ENCODE data around the gene SMPD3.
A peak's percentile ranks its signal among the peaks of the same experiment; 100 is the strongest.

Gene SMPD3

GRCh38 chr16:68432701-68433100 lies 15.6 kb downstream of the SMPD3 start:
- no peak for DNase-seq

- no peak for DNase-seq
These were observed 19.0 kb downstream of the SMPD3 start for GRCh38 chr16:68429076-68429854.

GRCh38 chr16:68427649-68428303 lies 20.5 kb downstream of the SMPD3 start:
- DNase-seq, result no peak

DNA sequence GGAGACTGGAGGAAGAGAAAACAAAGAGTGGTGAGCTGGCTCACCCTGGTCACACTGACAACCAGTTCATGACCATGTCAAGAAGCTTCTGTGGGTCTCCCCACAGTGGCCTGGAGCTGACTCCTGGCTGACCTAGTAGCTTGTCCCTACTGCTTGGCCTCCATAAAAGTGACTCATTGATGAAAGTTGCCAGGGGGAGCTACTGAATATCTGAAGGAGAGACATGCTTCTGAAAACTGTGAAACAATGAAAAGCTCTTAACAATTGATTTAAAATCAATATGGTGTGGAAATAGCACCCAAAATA lies 22.0 kb downstream of the SMPD3 start:
- no peak for DNase-seq

DNA sequence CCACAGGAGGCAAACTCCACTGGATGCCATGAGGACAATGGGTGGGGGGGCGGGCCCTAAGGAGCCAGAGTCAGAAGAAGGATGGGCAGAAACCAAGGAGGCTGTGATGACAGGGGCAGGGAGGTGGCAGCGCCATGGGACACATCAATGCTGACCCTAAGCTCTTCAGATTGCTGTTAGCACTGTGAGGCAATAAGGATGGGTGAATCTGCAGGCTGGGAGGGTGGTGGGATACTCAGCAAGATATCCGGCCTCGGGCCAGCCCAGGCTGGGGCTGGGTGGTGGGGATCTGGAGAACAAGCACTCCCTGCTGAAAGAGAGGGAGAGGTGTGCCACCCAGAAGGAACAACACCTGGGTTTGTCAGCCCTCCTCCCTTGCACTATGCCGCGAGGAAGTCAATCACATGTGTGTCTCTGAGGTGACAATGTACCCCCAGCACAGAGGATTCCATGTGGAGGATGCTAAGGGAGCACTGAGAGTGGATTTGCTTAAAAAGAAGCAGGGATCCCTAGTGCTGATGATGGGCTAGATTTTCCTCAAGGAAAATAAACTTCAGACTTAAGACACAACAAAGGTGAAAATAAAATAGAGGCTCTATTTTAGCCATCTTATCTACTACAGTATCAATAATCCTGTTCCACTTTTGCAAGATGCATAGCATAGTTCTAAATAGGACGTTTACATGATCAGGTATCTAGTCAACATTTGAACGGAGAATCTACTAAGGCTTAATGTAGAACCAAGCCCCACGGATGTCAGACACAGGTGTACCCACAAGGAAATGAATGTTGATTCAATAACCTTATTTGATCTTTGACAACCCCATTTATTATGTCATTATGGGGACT lies 22.6 kb downstream of the SMPD3 start:
- DNase-seq, result no peak

GRCh38 chr16:68423771-68424170 lies 24.5 kb downstream of the SMPD3 start:
- DNase-seq, result no peak

DNA sequence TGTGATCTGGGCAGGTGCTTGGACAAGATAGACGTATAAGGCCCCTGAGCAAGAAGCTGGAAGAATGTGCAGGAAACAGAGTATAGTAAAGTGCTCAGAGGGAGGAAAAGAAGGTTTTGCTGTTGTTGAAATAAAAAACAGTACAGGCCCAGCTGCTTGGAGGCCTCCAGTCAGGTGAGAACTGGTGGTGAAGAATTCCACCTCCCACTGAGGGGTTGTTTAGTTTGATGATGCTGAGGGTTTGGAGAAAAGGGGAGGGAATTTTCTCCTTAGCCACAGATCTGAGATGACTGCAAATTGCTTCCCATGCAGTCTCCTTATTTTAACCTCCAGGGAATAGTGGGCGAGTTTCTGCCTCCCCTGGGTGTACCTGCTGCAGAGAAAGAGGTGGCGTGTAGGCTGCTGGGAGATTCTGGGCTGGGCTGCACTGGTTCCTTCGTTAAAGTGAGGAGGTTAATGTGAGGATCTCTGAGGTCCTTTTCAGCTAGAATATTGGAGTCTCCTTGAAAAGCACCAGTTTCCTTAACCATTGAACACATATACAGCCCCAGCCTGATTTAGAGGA lies 25.8 kb downstream of the SMPD3 start:
- DNase-seq, result no peak

DNA sequence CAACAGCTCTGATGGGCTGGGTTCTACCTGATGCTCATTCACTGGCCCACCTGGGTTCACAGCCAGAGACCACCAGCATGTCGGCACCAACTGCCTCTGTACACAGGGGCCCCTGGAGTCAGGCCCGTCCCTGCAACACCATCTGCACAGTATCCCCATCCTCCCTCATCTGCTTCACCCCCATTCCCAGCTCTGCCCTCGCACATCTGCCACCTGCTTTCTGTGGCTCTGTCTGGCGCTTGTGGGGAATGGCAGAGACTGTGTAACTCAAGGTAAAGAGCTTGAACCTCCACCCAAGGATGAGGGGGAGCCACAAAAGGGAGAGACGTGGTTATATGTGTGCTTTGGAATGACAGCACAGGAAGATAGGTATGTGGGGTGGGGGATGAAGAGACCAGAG lies 27.2 kb downstream of the SMPD3 start:
- no peak for DNase-seq

DNA sequence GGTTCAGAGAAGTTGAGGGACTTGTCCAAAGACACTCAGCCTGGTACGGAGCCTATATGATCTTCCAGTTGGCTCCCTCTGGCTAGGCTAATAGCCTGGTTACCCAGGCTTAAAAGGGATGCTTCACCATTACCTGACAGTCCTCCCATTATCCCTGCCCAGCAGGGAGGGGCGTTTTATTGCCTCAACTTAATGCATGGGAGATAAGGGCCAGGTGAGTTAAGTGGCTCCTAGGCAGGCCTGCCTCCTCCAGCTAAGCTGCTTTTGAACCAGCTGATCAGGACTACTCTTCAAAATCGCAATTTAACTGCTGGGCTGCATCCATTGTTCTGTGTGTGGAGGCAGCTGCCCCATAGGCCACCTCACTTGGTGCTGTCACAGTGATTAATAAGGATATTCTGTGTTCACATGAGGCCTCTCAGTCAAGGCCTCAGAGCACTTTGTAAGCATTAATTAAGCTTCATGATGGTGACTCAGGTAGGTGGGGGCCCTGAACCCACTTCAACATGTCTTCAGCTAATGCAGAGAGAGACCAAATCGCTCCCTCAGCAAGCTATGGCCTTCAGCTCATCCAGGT lies 27.9 kb downstream of the SMPD3 start:
- DNase-seq, result no peak

- DNase-seq, result peak; percentile 74
These were observed 30.5 kb downstream of the SMPD3 start for GRCh38 chr16:68417711-68418301.

- DNase-seq, result no peak
These were observed 32.0 kb downstream of the SMPD3 start for GRCh38 chr16:68416057-68417046.

DNA sequence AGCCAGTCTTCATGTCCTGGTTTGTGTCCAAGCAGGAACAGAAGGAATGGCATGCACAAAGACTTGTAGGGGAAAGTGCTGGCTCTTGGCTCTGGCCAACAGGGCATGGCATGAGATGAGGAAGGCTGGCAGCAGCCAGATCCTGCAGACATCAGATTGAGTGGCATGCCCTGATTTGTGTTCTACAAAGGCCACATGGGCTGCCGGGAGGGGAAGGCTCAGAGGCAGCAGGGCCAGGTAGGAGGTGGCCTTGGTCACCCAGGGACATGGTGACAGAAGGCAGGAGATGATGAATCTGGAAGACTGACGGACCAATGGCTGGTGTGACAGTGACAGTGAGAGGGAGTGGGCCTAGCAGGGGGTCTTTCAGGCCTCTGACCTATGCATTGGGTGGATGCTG lies 33.7 kb downstream of the SMPD3 start:
- DNase-seq, result no peak

DNA sequence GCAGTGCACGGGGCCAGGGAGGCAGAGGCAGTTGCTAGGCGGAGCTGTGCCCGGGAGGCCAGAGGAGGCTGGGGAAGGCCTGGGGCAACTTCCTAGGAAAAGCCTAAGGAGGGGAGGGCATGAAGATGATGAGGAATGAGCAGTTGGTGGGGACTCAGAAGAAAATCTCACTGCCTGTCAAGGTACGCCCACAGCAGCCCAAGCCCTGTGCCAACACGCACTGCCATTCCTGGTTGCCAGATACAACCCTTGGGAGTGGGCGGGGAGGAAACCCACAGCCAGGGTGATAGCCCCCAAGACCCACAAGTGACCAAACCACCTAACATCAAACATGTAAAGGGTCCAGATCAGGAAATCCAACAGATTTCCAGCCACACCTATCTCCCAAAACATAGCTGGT lies 36.2 kb downstream of the SMPD3 start:
- no peak for DNase-seq

GRCh38 chr16:68411086-68411485 lies 37.2 kb downstream of the SMPD3 start:
- DNase-seq, result no peak

GRCh38 chr16:68408967-68409366 lies 39.3 kb downstream of the SMPD3 start:
- no peak for DNase-seq

GRCh38 chr16:68408428-68408827 lies 39.9 kb downstream of the SMPD3 start:
- no peak for DNase-seq

DNA sequence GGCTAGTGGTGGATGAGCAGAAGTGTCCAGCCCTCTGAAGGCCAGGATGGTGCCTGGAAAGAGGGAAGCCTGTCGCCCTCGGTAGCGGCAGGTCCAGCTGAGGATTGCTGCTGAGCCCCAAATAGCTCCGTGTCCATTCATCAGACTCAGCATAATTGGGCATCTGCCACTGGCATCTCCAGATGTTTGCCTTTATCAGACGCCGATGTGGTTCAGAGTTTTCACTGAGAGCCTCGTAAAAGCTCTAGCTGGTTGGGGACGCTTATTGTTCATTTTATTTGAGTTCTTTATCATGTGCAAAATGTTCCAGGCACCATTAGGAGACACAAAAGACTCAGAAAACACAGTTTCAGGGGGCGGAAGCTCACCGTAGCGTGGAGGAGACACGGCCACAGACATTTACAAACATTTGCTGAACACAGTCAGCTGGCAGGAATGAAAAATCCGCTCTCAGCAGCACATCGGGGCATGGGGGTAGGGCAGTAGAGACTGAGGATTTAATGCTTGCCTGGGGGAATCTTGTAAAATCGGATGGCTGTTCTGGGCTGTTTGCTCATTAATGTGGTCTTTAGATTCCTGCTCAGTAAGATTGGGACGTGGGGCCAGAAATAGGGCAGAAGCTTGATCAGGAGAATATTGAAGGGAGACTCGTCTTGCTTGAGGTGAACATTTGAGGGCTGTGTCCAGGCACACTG lies 41.7 kb downstream of the SMPD3 start:
- no peak for DNase-seq

GRCh38 chr16:68404736-68405345 lies 43.5 kb downstream of the SMPD3 start:
- DNase-seq, result no peak

DNA sequence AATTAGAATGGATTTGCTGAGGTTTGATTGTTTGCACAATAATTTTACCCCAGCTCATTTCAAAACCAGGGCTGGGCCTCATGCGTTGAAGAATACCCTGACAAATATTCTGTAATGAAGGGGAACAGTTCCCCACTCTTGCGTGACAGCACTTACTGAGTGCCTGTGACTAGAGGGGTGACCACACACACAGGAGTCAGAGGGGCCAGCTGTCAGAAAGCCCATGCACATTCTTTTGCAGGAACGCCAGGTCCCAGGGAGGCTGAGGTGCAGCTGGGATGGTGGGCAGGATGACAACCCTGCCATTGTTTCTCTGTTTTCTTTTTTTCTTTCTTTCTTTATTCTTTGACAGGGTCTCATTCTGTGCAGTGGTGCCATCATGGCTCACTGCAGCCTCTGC lies 44.6 kb downstream of the SMPD3 start:
- no peak for DNase-seq

DNA sequence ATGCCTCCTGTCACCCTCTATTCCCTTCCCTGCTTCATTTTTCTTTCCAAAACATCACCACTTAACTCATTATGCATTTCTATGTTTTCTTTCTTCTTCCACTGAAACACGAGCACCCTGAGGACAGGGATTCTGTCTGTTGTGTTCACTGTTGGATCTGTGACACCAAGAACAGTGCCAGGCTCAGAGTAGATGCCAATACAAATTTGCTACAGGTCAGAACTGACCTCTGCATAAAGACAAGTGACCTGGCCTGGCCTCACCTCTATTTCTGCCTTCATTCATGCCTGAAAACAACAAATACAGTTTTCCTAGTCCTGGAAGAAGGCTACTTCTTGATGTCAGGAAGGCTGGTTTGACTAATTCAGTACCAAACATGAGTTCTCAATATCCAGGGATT lies 45.1 kb downstream of the SMPD3 start:
- DNase-seq, result no peak

- no peak for DNase-seq
These were observed 45.6 kb downstream of the SMPD3 start for GRCh38 chr16:68402748-68403040.
